H54 (cell line): ENCODE measurements around the gene MEDAG.
A peak's percentile ranks its signal among the peaks of the same experiment; 100 is the strongest.

ENCODE experiments used
- DNase-seq: peaks from one replicate; pipeline ENCODE4 v3.0.0; 2011; ENCODE audit warnings: low spot score, mixed read lengths; ENCODE audit not compliant: insufficient read length
- FAIRE-seq: peaks from 3 replicates; lab custom pipeline; 2011; peaks lifted over from hg19 to GRCh38; lab: Jason Lieb, UNC
- POLR2A ChIP-seq: IDR thresholded peaks from 2 replicates; pipeline ENCODE4 v1.6.1; 2011; ENCODE audit warnings: low read depth, mild to moderate bottlenecking, low read length

MEDAG gene

DNA sequence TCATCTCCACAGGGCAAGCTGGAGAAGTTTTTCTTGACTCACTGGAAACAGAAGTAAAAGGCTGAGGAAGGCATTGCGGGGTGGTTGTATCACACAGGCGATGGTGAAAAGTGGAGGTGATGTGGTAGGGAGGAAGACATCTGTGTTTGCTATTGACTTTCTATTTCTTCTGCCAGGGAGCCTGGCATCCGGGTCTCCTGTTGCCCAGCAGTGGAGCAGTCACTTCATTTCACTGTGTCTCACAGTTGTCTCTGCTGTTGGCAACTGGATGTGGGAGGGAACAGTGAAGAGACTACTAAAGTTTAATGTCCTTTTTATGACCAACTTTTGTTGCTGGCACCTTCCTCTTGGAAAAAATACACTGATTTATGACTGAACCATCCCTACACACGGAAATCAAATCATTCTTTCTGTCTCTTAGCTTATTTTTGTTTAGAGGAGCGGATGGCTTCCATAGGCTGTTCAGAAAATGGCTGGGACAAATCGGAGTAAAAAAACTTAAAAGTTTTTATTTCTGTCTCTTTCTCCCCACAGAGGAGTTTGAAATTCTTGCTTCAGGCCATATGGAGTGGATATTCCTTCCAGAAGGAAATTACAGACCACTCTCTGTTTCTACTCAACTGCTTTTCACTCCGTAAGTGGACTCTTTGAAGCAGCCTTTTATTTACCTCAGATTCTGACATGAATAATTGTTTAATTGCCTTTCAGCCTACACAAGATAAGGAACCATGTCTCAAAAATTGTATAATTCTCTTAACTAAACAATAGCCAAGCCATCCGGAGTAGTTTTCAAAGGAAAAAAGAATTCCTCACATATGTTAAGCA is 23.8 kb upstream of the MEDAG start:
- FAIRE-seq (no peak), DNase-seq (no peak)
- no peak for TF ChIP-seq POLR2A

DNA sequence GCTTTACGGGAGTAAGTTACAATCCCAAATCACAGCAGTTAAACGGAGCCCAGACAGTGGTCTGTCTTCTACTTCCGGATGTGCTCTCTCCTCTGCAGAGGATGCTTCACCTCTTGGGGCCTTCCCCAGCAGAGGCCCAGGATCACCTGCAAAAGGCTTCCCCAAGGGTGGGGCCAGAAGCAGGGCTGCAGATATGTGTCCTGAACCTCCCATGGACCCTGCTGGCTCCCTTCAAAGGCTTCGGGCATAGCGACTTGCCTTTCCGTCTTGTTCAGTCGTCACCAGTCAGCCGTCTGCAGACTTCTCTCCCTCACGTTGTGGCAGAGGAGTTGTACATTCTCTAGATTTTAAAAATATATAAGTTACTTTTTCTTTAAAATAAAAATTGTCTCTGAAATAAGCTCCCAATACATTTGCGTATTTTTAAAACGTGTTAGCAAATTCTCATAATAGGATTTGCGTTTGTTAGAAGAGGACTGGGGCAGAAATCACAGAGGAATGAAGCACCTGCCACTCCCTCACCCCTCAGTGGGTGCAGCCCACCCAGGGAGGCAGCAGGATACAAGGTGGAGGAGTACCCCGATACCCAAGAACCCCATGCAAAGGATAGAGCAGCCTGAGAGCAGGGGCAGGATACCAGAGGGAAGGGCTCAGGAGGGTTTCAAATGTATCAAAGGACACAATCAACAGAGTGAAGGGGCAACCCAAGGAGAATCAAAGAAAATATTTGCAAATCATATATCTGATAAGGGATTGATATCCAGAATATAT is 22.9 kb upstream of the MEDAG start:
- no peak for TF ChIP-seq POLR2A
- no peak for DNase-seq
- no peak for FAIRE-seq

DNA sequence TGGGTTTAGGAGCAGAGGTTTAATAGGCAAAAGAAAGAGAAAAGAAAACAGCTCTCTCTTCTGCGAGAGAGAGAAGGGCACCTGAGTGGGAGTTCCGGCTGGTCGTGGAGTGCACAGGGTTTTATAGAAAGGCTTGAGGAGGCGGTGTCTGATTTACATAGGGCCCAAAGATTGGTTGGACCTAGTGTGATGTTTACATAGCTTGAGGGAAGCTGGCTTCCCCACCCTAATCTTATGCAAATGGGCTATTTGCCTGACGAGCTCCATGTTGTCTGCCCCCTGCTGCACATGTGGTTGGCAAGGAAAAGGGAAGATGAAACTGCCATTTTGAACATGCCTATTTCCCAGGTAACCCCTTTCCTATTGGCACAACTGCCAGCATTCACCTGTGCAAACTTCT is 21.5 kb upstream of the MEDAG start:
- no peak for TF ChIP-seq POLR2A
- DNase-seq (no peak), FAIRE-seq (no peak)

DNA sequence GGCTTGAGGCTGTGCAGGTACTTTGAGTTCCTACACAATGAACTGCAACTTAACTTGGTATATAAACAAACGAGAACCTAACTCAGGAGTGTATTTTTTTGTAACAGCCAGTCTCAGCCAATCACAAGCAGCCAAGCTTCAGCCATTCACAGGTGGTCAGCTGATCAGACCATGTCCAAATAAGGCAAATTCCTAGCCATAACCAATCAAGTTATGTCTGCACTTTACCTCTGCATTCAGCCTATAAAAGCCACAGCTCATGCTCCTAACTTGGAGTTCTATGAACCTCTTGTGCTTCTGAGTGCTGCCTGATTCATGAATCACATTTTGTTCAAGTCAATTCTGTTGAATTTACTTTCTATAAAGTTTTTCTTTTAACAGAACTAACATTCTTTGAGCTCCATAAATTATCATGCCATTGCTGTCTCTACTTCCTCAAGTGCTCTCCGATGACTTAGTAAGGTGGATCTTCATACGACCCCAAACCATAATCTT is 16.8 kb upstream of the MEDAG start:
- no peak for TF ChIP-seq POLR2A
- FAIRE-seq (no peak), DNase-seq (no peak)

DNA sequence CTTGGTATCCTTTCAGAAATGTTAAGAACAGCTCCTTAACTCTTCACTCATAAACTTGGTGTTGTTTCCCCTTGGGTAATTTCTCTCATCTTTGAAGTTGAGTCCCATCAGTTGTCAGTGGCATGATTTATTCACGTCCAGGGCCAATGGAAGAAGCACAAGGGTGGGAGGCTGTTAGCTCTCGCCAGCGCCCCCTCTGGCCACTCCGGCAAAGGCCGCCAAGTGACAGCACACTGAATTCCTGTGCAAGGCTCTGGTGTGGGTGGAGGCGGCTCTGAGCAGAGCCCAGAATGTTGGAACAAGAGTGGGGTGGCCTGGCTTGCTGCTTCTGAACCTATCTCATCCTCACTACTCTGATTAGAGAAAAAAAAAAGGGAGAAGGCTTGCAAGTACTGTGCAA is 13.1 kb upstream of the MEDAG start:
- DNase-seq (no peak), FAIRE-seq (no peak)
- no peak for TF ChIP-seq POLR2A

DNA sequence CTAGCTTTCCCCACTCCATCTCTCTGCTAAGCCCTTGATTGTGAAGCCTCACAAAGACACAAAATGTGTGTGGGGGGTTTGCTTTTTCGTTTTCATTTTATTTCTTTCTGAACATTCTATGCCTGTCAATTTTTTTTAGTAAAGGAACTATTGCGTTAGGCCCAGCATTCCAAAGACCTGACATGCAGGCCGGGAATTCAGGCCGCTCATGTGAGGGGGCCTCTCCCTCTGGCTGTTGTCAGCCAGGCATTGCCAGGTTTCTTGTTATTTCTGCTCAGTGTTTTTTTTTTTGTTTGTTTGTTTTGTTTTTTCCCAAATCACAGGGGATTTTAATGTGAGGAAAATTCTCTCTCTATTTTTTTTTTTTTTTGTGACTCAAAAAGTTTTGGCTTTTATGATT is 10.3 kb upstream of the MEDAG start:
- no peak for TF ChIP-seq POLR2A
- FAIRE-seq (no peak), DNase-seq (peak; percentile 27)

DNA sequence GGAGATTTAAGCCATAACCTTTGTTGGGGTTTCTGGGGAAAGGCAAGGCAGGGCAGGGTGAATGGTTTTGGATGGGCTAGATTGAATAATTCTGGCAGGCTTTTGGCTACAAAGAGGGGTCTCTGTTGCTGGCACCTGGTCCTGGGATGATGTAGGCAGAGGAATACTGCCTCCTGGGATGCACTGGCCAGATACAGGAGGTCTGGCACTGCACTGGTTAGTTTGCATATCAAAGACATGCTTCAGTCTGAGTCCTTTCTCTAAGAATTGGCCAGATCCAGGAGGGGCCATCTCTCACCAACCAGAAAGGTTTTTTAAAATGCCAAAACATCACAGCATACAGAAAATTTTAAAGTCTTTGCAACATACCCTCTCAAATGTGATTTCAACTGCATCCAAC is 8.0 kb upstream of the MEDAG start:
- DNase-seq: no peak
- FAIRE-seq: no peak

DNA sequence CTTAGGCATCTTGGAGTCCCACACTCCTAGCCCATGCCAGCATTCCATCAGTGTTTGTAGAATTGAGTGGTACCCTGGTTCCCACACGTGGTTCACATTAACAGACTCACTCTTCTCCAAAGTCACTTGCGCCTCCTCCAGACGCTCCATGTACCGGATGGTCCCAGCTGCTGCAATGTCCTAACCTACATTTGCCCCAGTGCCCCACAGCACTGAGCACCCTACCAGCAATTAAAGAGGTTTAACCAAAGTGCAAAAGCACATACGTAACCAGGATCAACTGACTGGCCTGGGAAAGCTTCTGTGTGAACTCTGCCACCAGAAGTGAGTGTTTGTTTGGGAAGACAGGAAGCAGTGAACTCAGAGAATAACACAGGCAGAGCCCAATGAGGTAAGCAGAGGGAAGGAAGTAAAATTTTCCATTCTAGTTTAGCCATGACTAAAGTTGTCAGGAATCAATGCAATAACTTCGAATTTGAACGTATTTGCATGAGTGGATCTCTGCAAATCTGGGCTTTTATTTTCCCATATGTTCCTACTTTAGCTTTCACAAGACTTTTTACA is 7.3 kb upstream of the MEDAG start:
- DNase-seq: peak; percentile 15
- TF ChIP-seq POLR2A: no peak
- FAIRE-seq: peak; percentile 20

More for the DNA sequence above, 8.0 kb upstream of the MEDAG start:
- TF ChIP-seq POLR2A: no peak

DNA sequence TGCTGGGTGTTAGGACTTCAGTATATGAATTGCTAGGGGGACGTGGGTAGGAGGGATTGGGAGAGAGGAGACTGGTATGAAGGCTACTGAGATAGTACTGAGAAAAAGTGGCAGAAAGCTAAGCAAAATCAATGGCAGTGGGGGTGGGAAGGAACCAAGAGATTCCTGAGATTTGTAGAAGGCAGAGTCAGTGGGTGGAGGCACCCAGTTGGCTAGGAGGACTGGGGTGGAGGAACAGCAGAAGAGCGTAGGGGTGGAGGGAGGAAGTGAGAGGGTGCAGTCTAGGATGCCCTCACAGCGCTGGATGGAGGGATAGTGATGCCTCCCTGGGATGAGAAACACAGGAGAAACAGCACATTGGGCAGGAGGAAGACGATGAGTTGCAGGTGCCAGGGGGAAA is 5.6 kb upstream of the MEDAG start:
- FAIRE-seq: no peak
- DNase-seq: no peak
- no peak for TF ChIP-seq POLR2A

DNA sequence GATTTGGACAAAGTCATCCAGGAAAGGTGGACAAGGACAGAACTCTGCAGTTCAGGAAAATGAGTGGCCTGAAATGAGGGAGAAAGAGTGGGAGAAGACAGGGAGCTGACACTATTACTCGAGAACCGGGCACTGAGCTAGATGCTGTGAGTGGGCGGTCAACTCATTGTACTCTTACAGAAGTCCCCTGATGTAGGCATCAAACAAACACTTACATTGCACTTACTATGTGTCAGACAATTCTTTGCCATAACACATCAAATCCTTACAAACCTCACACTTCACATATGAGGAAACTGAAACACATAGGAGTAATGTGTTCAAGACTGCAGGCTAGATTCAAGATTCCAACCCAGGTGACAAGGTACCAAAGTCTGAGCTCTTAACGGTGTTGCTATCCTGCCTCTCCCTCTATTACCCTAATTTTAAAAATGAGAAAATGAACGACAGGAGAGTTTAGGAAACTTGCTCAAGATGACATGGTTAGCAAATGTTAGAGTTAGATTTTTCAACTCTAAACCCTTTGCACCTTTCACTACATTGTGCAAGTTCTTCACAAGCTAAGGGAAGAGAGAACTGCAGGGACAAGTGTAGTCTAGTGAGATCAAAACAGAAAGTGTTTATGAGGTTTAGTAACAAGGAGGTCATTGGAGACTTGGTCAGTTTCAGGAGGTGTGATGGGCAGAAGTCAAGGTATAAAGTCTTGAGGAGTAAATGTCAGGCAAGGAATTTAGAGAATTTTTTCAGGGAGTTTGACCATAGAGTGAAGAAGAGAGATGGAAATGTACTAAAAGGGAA is 4.9 kb upstream of the MEDAG start:
- no peak for TF ChIP-seq POLR2A
- FAIRE-seq: no peak
- no peak for DNase-seq

DNA sequence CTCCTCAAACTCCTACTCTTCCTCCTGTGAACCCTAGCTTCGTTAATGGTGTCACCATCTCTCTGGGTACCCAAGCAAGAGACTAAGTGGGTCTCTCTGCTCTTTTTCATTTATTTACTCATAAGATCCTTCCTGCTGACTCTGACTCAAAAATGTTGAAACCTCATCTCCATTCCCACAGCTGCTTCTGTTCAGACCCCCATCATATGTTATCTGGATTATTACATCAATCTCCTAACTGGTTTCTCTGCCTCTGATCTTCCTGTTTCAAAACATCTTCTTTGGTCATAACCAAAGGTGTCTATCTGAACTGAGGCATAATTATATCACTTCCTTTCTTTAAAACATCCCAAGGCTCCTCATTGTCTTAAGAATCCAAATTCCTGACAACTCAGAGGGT is 2.0 kb upstream of the MEDAG start:
- no peak for DNase-seq
- no peak for TF ChIP-seq POLR2A
- FAIRE-seq: no peak

DNA sequence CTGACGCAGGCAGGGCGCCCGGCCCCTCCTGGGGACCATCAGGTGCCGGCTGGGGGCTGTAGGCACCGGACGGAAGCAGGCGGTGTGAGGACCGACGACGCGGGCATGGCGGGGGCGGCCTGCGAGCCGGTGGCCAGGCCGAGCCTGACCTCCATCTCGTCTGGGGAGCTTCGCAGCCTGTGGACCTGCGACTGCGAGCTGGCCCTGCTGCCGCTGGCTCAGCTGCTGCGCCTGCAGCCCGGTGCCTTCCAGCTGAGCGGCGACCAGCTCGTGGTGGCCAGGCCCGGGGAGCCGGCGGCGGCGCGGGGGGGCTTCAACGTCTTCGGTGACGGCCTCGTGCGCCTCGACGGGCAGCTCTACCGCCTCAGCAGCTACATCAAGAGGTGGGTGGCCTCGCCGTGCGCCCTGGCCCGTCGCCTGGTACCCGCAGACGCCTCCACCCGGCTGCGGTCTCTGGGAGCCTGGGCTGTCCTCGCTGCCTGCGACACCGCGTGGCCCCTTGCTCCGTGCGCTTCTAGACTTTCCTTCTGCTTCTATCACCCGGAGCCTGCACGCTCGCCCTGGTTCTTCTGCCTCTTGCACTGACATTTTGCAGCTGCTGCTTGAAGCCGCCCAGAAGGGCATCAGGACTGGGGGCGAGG is 460 bp downstream of the MEDAG start:
- FAIRE-seq: no peak

DNA sequence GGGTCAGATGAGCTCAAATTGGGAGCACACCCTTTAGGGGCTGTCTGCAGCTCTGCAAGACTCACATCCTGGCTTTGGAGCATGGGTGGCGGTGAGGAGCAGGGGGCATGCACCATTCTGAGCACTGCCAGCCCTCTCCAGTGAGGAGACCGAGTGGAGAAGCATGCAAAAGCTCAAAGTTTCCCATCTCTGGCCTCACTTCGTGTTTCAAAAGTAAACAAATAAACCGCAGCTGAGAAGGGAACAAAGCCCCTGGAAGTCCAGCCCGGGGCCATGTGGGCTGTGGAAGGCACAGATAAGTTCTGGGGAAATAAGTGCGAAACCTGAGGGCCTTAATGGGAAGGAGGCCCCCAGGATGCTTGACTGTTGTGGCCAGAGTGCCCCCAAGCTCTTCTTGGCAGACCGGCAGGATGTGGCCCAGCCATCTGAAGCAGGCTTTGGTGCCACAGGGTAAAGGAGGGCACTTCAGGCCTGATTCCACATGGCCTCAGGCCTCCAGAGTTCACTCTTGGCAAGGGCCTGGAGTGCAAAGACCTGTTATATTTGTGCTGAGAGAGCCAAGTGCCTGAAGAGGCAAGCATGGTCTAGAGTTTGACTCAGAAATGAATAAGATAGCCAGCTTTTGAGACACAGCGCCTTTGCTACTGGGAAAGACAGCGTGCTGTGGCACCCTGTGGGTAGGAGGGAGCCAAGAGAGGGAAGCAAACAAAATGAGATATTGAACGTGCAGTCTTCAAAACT is 1.2 kb downstream of the MEDAG start:
- no peak for TF ChIP-seq POLR2A
- no peak for FAIRE-seq
- DNase-seq: no peak

More for the DNA sequence above, 460 bp downstream of the MEDAG start:
- DNase-seq: no peak
- no peak for TF ChIP-seq POLR2A
